ENCODE measurements around the gene TMC4.

DNA sequence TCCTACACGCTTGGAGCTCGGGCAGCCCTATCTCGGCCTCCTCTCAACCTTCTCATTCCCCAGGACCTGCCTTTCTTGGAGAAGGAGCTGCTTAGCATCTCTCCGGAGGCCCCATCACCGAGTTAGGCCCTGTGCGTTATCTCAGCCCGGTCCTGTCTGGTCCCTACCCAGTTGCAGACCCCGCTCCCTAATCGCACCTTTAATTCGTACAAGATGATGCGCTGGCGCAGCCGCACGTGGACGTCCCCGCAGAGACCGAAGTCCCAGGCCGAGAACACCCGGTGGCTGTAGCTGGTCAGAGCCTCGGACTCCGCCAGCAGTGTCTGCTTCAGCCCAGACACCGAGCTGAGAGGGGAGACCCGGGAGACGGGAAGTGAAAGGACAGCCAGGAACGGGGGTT is 7.7 kb downstream of the TMC4 start:
- TF ChIP-seq, protein P1, sequence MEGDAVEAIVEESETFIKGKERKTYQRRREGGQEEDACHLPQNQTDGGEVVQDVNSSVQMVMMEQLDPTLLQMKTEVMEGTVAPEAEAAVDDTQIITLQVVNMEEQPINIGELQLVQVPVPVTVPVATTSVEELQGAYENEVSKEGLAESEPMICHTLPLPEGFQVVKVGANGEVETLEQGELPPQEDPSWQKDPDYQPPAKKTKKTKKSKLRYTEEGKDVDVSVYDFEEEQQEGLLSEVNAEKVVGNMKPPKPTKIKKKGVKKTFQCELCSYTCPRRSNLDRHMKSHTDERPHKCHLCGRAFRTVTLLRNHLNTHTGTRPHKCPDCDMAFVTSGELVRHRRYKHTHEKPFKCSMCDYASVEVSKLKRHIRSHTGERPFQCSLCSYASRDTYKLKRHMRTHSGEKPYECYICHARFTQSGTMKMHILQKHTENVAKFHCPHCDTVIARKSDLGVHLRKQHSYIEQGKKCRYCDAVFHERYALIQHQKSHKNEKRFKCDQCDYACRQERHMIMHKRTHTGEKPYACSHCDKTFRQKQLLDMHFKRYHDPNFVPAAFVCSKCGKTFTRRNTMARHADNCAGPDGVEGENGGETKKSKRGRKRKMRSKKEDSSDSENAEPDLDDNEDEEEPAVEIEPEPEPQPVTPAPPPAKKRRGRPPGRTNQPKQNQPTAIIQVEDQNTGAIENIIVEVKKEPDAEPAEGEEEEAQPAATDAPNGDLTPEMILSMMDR (conservative IDR thresholded peaks at IDR 0.05; ENCODE audit: low read depth in 2 of 2): no peak
- TF ChIP-seq, protein P2, sequence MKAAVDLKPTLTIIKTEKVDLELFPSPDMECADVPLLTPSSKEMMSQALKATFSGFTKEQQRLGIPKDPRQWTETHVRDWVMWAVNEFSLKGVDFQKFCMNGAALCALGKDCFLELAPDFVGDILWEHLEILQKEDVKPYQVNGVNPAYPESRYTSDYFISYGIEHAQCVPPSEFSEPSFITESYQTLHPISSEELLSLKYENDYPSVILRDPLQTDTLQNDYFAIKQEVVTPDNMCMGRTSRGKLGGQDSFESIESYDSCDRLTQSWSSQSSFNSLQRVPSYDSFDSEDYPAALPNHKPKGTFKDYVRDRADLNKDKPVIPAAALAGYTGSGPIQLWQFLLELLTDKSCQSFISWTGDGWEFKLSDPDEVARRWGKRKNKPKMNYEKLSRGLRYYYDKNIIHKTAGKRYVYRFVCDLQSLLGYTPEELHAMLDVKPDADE (IDR thresholded peaks at IDR 0.05): no peak
- TF ChIP-seq JUNB (IDR thresholded peaks at IDR 0.05; ENCODE audit: unreplicated experiment) (no peak), POLR2AphosphoS5 (IDR thresholded peaks at IDR 0.05; ENCODE audit: low read depth) (no peak), EZH2 (IDR thresholded peaks at IDR 0.05; ENCODE audit: low read depth, unreplicated experiment) (no peak), CREB1 (CRISPR knock-in tag; IDR thresholded peaks at IDR 0.05; ENCODE audit: low read depth) (no peak), ZNF331 (CRISPR knock-in tag; IDR thresholded peaks at IDR 0.05; ENCODE audit: low read depth) (no peak), EZH2phosphoT487 (IDR thresholded peaks at IDR 0.05; ENCODE audit: unreplicated experiment) (no peak), STAT1 (IDR thresholded peaks at IDR 0.05; ENCODE audit: unreplicated experiment) (no peak)
- TF ChIP-seq, protein P3, sequence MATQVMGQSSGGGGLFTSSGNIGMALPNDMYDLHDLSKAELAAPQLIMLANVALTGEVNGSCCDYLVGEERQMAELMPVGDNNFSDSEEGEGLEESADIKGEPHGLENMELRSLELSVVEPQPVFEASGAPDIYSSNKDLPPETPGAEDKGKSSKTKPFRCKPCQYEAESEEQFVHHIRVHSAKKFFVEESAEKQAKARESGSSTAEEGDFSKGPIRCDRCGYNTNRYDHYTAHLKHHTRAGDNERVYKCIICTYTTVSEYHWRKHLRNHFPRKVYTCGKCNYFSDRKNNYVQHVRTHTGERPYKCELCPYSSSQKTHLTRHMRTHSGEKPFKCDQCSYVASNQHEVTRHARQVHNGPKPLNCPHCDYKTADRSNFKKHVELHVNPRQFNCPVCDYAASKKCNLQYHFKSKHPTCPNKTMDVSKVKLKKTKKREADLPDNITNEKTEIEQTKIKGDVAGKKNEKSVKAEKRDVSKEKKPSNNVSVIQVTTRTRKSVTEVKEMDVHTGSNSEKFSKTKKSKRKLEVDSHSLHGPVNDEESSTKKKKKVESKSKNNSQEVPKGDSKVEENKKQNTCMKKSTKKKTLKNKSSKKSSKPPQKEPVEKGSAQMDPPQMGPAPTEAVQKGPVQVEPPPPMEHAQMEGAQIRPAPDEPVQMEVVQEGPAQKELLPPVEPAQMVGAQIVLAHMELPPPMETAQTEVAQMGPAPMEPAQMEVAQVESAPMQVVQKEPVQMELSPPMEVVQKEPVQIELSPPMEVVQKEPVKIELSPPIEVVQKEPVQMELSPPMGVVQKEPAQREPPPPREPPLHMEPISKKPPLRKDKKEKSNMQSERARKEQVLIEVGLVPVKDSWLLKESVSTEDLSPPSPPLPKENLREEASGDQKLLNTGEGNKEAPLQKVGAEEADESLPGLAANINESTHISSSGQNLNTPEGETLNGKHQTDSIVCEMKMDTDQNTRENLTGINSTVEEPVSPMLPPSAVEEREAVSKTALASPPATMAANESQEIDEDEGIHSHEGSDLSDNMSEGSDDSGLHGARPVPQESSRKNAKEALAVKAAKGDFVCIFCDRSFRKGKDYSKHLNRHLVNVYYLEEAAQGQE (IDR thresholded peaks at IDR 0.05; ENCODE audit: unreplicated experiment): no peak
- TF ChIP-seq, protein P4, sequence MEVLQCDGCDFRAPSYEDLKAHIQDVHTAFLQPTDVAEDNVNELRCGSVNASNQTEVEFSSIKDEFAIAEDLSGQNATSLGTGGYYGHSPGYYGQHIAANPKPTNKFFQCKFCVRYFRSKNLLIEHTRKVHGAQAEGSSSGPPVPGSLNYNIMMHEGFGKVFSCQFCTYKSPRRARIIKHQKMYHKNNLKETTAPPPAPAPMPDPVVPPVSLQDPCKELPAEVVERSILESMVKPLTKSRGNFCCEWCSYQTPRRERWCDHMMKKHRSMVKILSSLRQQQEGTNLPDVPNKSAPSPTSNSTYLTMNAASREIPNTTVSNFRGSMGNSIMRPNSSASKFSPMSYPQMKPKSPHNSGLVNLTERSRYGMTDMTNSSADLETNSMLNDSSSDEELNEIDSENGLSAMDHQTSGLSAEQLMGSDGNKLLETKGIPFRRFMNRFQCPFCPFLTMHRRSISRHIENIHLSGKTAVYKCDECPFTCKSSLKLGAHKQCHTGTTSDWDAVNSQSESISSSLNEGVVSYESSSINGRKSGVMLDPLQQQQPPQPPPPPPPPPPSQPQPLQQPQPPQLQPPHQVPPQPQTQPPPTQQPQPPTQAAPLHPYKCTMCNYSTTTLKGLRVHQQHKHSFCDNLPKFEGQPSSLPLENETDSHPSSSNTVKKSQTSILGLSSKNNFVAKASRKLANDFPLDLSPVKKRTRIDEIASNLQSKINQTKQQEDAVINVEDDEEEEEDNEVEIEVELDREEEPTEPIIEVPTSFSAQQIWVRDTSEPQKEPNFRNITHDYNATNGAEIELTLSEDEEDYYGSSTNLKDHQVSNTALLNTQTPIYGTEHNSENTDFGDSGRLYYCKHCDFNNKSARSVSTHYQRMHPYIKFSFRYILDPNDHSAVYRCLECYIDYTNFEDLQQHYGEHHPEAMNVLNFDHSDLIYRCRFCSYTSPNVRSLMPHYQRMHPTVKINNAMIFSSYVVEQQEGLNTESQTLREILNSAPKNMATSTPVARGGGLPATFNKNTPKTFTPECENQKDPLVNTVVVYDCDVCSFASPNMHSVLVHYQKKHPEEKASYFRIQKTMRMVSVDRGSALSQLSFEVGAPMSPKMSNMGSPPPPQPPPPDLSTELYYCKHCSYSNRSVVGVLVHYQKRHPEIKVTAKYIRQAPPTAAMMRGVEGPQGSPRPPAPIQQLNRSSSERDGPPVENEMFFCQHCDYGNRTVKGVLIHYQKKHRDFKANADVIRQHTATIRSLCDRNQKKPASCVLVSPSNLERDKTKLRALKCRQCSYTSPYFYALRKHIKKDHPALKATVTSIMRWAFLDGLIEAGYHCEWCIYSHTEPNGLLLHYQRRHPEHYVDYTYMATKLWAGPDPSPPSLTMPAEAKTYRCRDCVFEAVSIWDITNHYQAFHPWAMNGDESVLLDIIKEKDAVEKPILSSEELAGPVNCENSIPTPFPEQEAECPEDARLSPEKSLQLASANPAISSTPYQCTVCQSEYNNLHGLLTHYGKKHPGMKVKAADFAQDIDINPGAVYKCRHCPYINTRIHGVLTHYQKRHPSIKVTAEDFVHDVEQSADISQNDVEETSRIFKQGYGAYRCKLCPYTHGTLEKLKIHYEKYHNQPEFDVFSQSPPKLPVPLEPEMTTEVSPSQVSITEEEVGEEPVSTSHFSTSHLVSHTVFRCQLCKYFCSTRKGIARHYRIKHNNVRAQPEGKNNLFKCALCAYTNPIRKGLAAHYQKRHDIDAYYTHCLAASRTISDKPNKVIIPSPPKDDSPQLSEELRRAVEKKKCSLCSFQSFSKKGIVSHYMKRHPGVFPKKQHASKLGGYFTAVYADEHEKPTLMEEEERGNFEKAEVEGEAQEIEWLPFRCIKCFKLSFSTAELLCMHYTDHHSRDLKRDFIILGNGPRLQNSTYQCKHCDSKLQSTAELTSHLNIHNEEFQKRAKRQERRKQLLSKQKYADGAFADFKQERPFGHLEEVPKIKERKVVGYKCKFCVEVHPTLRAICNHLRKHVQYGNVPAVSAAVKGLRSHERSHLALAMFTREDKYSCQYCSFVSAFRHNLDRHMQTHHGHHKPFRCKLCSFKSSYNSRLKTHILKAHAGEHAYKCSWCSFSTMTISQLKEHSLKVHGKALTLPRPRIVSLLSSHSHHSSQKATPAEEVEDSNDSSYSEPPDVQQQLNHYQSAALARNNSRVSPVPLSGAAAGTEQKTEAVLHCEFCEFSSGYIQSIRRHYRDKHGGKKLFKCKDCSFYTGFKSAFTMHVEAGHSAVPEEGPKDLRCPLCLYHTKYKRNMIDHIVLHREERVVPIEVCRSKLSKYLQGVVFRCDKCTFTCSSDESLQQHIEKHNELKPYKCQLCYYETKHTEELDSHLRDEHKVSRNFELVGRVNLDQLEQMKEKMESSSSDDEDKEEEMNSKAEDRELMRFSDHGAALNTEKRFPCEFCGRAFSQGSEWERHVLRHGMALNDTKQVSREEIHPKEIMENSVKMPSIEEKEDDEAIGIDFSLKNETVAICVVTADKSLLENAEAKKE (CRISPR knock-in tag; IDR thresholded peaks at IDR 0.05): no peak
